ENCODE measurements around the gene CISH.

- TF ChIP-seq CTCF (conservative IDR thresholded peaks at IDR 0.05; ENCODE audit: low read length) (no peak), EZH2phosphoT487 (IDR thresholded peaks at IDR 0.05; ENCODE audit: borderline replicate concordance) (no peak)
Observed at GRCh38 chr3:50586763-50587070, 24.9 kb downstream of the CISH start.
